DMS53 treated with DMSO at 0.1 percent for 48 hours (cell line): Measurements from ENCODE around the gene CNTNAP4.

Source experiments
- DNase-seq: peaks from one replicate; lab custom pipeline; 2025; ENCODE audit not compliant: unreplicated experiment; lab: John Stamatoyannopoulos, UW

CNTNAP4 gene

DNA sequence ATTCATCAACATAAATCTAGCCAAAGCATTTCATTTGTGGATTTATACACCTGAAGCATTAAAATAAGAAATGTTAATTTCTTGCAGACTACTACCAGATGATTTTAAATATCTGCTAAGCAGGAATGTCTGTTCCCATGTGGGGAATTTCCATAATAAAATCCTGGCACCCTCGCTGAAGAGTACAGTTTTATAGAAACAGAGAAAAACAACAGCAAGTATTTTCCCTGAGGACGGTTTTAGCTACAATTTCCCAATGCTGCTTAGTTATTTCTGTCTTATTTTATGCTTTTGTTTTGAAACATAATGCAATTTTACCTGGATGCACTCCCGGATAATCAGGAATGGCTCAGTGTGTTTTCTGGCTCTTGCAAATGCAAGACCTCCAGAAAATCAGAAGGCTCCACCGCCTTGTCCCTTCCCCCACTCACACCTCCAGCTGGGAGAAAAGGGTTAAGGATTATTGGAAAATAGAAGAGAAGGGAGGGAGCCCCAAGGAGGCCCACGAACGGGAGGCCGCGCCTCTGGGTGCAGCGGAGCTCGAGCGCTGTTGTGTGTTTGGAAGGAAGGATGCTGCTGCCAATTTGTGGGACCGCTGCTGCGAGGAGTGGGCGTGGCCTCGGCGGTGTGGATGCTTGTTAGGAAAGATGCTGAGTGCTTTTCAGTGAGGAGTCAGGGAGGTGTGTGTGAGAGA is at the start of gene CNTNAP4:
Gene CNTNAP4 (plus strand): TSS at position 657 of the 694 bp plus-strand sequence. CDS start 262 bp downstream, outside the sequence.
- DNase-seq: no peak

- no peak for DNase-seq
Measured at GRCh38 chr16:76228546-76229146, 48.6 kb upstream of the CNTNAP4 start.

- DNase-seq: no peak
Measured at GRCh38 chr16:76232704-76233103, 44.5 kb upstream of the CNTNAP4 start.

DNA sequence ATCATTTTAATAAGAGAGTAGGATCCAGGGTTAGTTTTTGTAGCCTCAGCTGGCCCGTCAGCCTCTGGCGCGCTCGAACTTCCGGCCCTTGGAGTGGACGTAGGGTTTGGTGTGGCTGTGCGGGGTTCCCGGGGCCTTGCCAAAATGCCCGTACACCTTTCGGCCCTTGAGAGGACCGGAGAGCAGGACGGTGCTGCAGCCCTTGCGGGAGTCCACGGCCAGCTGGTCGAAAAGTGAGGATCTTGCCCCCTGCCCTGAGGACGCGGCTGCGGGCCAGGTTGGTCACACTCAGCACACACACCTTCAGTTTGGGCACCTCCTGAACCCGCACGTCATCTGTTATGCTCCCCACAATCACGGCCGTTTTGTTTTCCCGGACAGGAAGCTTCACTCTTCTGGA is 42.2 kb upstream of the CNTNAP4 start:
- no peak for DNase-seq

DNA sequence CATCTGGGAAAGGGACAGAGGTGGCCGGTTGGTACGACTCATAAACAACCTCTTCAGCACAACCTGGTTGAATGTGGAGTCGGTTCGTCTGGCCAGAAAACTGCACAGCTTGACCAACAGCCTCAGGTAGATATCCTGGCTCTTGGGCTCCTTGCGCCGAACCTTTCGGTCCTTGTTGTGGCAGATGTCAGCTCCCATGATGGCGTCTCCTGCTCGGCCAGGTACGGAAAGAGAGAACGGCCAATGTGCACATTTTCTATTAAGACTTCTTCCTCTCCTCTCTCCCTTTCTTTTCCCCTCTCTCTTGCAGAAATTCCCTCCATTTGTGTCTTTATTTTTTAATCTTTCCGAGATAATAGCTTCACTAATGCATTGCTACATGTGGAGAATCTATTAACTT is 41.8 kb upstream of the CNTNAP4 start:
- no peak for DNase-seq

DNA sequence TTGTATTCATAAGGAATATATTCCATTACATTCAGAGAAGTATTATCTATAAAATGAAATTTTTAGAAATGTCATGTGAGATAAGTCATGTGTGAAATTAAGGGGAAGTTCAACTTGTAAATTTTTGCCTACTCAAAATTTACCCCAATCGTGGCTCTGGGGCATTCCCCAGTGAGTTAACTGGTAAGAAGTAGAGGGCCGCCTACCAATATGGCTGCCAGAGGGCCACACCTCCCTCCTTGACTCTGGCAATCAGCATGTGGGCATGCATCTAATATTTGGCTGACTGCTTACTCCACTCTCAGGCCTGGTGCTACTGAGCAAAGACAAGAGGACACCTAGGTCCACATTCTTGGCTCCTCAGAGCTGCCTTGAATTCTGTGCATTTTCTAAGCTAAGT is 39.7 kb upstream of the CNTNAP4 start:
- DNase-seq: no peak

- DNase-seq: no peak
Measured at GRCh38 chr16:76241755-76242154, 35.4 kb upstream of the CNTNAP4 start.

DNA sequence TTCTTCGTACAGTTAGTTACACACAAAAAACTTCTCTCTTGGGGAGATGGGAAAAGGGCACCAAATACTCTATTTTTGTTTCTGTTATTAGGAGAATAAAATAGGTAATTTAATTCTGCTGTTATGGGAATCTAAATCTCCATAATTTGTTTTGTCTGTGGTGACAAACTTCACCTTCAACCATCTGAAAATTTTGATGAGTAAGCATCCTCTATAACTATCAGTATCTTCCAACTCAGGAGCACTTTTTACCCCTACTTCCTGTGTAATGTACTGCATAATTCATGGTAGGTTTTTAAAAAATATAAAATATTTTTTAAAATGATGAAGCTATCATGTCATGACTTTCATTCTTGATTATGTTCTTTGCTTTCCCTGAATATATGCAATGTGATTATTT is 33.6 kb upstream of the CNTNAP4 start:
- no peak for DNase-seq

GRCh38 chr16:76246587-76246986 is 30.6 kb upstream of the CNTNAP4 start:
- no peak for DNase-seq

- peak; percentile 4 for DNase-seq
Measured at GRCh38 chr16:76265434-76266045, 11.7 kb upstream of the CNTNAP4 start.

DNA sequence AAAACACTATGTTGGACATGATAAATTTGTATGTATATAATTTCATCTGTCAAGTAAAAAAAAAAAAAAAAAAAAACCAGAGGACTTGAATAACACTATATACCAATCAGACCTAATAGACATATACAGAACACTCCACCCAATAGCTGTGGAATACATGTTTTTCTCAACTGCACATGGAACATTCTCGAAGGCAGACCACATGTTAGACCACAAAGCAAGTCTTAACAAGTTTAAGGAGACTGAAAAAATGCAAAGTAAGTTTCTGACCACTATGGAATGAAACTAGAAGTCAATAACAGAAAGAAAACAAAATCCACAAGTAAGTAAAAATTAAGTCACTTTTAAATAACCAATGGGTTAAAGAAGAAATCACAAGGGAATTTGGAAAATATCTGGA is 8.4 kb upstream of the CNTNAP4 start:
- no peak for DNase-seq

DNA sequence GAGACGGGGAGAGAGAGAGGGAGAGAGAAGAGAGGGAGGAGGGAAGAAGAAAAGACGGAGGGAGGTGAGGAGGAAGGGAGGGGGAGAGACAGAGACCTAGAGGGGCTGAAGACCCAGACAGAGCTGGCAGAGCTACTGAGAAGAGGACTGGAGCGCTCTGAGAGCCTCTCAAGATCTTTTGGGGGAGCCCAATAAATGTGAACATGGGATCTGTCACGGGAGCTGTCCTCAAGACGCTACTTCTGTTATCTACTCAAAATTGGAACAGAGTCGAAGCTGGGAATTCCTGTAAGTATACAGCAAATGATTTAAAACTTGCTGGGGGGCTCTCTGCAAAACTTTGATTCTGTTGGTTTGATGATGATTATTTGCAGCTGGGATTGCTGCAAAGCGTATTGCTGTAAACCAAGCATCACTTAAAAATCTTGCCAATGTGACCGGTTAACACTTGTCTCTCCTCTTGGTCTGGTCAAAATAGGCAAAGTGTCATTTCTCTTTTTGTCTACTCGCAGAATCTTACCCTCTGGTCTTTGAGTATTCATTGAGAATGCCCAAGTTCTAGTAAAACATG is 344 bp downstream of the CNTNAP4 start:
- no peak for DNase-seq

DNA sequence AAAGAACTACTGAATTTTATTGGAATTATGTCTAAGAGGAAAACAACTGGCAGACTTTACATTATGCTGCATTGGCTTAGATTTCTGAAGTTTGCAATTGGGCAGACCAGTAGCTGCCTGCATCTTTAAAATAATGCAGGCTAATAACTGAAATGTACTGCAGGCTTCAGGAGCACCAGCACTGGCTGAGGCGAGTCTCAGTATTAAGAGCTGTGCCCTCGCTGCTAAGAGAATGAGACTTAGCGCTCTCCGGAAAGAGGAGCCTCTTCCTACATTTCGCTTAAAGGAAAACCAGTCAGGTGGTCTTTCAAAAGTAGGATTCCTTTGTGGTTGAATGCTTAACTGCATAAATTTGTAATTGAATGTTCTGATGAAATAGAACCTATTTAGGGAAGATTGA is 885 bp downstream of the CNTNAP4 start:
- no peak for DNase-seq

DNA sequence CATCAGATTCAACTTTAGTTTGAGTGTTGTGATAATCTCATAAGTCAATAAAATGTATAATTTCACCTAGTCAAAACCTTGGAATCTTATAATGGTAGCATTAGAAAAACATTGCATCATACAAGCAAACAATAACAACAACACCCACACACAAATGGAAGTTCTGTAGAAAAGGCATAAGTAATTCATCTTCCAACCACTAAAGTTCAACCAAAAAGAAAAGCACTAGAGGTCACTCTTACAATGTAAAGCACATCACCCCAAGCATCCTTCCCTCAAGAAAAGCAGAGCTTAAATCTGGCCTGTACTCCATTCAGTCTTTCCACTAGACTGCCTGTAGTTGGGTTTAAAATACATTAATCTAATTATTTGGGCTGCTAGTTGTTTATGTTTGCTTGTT is 1.8 kb downstream of the CNTNAP4 start:
- DNase-seq: no peak

GRCh38 chr16:76280421-76281215 is 3.4 kb downstream of the CNTNAP4 start:
- no peak for DNase-seq

- no peak for DNase-seq
Measured at GRCh38 chr16:76287466-76287865, 10.3 kb downstream of the CNTNAP4 start.

- no peak for DNase-seq
Measured at GRCh38 chr16:76292218-76292617, 15.0 kb downstream of the CNTNAP4 start.

DNA sequence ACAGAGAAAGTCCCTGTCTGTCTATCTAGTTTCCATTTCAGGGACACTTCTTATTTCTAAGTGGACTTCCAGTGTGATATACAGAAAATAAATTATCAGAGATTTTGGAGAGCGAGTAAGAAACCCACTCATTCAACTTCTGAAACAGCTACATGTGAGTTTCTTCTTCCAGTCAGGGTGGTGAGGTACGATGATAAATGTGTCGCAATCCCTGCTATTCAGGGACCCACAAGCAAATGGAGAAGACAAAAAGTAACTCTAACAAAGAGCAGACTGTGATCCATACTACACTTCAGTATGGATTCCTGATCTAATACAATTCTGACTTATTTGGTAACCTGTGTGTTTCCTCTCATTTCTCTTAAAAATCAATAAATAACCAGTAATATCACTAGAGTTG is 16.8 kb downstream of the CNTNAP4 start:
- DNase-seq: no peak

DNA sequence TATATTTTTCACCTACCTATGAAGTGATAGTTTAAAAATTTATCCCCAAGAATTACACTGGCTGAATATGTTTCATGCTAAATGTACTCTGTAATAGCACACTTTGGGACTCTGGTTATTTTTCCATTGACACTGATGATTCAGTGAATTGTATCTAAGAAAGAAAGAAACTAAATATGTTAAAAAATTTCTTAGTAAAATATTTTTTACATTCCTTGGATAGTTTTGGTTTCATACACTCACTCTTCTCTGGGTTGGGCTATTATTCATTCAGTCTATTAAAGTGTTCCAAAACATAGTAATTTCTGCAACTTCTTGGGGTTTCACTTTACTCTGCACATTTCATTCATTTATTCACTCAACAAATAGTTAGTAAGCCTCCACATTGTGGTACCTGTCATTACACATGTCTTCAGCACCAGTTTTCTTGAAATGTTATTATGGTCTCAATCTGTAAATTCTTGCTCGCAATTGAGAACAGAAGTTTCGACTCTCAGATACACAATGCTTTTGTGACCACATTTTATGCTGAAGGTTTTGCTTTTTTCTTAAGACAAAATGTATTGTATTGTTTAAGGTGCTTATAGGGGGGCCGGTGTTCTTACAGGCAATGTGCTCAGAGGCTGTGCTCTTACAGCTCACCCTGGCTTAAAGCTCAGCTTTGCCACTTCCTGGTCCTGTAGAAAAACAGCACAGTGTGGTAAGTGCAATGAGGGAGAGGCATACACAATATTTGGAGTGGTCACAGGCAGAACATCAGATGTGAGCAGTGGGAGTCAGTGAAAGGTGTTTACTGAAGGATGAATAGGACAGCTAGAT is 17.4 kb downstream of the CNTNAP4 start:
- no peak for DNase-seq

DNA sequence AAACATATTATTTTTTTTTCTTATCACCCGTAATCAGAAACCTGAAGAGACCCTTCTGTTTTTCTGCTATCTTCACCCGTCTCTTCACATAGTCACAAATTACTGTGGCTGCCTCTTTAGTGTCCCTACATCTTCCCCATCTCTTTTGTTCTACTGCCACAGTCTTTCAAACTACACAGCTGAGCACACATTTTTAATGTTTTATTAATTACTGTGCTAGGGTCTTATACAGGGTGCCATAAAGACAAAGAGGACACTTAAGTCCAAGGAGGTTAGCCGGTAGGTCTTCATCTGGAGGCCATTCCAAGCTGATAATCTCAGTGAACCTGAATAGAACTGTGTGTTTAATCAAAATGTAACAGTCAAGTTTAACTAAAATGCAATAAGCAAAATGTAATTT is 20.7 kb downstream of the CNTNAP4 start:
- no peak for DNase-seq
